ENCODE measurements around the gene KRTAP5-11.
"Not testable (repeated sequence)": the region's sequence is repeated elsewhere in the genome, so short reads cannot be mapped to it uniquely, and the experiment has no call there.

The KRTAP5-11 gene

GRCh38 chr11:71580057-71581003 lies 2.3 kb downstream of the KRTAP5-11 start:
- no peak for DNase-seq

- DNase-seq: not testable (repeated sequence)
Observed at GRCh38 chr11:71579513-71579912, 3.2 kb downstream of the KRTAP5-11 start.

- DNase-seq: no peak
Observed at GRCh38 chr11:71577469-71578004, 5.1 kb downstream of the KRTAP5-11 start.

GRCh38 chr11:71576688-71577465 lies 5.8 kb downstream of the KRTAP5-11 start:
- not testable (repeated sequence) for DNase-seq

- no peak for DNase-seq
Observed at GRCh38 chr11:71575723-71576424, 6.8 kb downstream of the KRTAP5-11 start.

- DNase-seq: no peak
Observed at GRCh38 chr11:71574418-71574817, 8.3 kb downstream of the KRTAP5-11 start.

- DNase-seq: no peak
Observed at GRCh38 chr11:71572811-71573210, 9.9 kb downstream of the KRTAP5-11 start.

- not testable (repeated sequence) for DNase-seq
Observed at GRCh38 chr11:71571101-71571850, 11.4 kb downstream of the KRTAP5-11 start.

- peak; percentile 54 for DNase-seq
Observed at GRCh38 chr11:71568704-71569349, 13.8 kb downstream of the KRTAP5-11 start.

- DNase-seq: not testable (repeated sequence)
Observed at GRCh38 chr11:71567633-71568032, 15.0 kb downstream of the KRTAP5-11 start.

- DNase-seq: not testable (repeated sequence)
Observed at GRCh38 chr11:71566626-71567599, 15.8 kb downstream of the KRTAP5-11 start.

- DNase-seq: no peak
Observed at GRCh38 chr11:71566081-71566620, 16.5 kb downstream of the KRTAP5-11 start.

- no peak for DNase-seq
Observed at GRCh38 chr11:71565263-71565662, 17.4 kb downstream of the KRTAP5-11 start, which contains the start of gene KRTAP5-10. KRTAP5-10 (plus strand) TSS chr11:71565563; CDS start chr11:71565588, 25 bp downstream.

GRCh38 chr11:71564430-71564829 lies 18.2 kb downstream of the KRTAP5-11 start:
- no peak for DNase-seq

- DNase-seq: no peak
Observed at GRCh38 chr11:71563406-71563805, 19.3 kb downstream of the KRTAP5-11 start.

GRCh38 chr11:71562120-71562519 lies 20.6 kb downstream of the KRTAP5-11 start:
- DNase-seq: no peak

- DNase-seq: no peak
Observed at GRCh38 chr11:71558996-71559395, 23.7 kb downstream of the KRTAP5-11 start.

- no peak for DNase-seq
Observed at GRCh38 chr11:71557257-71557656, 25.4 kb downstream of the KRTAP5-11 start.

GRCh38 chr11:71556018-71556417 lies 26.7 kb downstream of the KRTAP5-11 start:
- no peak for DNase-seq

- DNase-seq: no peak
Observed at GRCh38 chr11:71555508-71555907, 27.2 kb downstream of the KRTAP5-11 start.

All from left hindlimb (tissue), 1 donor.